HG03139 (cell line): ENCODE measurements around the gene CHSY1.
"Not testable (repeated sequence)": the region's sequence is repeated elsewhere in the genome, so short reads cannot be mapped to it uniquely, and the experiment has no call there.

Experiments
- ATAC-seq: cut with Tn5 transposase; IDR thresholded peaks from one replicate; pipeline ENCODE4 v1.9.1; 2021; ENCODE audit not compliant: unreplicated experiment

CHSY1 gene

DNA sequence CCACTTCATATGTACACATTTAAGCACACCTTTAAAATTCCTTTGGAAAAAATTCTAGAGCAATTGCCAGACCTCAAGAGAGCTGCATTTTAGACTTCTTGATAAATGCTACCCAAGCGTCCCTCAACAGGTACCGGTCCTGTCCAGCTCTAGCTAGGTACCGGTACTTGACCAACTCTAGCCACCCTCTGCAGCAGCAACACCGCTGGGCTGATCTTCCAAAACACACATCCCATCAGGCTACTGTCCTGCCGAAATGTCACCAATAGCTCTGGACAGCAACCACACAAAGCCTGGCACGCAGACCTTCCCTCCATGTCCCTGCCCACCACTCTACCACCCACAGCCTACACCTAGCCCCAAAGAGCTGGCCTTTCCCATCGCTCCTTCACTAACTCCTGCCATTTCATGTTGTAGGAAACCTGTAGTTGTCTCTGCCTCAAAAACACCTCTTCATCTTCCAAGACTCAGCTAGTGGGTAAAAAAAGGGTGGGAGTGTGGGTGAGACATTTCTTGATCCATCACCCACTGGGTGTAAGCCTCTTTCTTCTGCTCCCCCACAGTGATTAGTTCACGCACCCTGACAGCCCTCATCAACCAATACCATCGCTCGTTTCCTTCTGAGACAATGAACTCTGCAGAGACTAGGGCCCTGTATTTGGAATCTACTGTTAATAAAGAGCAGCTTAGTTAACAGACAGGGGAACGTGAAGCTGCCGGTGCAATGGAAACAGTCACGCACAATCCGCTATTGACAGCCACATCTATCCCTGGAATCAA, 6.8 kb downstream of the CHSY1 start:
- no peak for ATAC-seq

GRCh38 chr15:101244036-101244781, 7.6 kb downstream of the CHSY1 start:
- ATAC-seq: no peak

DNA sequence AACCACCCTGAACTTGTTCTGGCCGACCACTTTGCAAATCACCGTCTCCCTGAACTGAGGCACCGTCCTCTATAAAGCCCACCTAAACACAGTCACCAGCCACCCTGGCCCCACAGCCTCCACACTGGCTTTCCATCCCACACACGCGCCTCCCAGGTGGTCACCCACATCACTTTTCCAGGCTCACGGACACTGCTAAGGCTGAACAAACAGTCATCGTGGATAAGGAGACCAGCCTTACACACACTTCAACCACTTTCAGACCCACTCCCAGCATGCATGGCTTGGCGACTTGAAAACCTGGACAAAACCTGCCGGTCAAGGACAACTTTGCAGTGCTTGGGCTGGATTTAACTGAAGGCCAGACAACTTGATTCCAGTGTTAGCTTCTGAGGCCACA, 8.4 kb downstream of the CHSY1 start:
- no peak for ATAC-seq

DNA sequence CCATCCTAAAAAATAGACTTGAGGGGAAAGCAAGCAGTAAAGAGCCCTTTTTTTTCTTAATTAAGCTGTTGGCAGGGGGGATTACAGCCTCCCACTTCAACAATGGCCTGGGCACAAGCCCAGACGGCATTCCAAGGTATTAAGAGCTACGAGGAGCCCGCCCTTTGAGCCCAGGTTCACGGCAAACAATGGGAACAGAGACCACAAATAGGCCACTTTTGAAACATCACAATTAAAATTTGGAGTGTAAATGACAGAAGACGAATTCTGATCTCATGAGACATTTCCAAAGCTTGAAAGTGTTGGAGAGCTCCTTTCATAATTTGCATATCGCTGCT, 8.9 kb downstream of the CHSY1 start:
- no peak for ATAC-seq

DNA sequence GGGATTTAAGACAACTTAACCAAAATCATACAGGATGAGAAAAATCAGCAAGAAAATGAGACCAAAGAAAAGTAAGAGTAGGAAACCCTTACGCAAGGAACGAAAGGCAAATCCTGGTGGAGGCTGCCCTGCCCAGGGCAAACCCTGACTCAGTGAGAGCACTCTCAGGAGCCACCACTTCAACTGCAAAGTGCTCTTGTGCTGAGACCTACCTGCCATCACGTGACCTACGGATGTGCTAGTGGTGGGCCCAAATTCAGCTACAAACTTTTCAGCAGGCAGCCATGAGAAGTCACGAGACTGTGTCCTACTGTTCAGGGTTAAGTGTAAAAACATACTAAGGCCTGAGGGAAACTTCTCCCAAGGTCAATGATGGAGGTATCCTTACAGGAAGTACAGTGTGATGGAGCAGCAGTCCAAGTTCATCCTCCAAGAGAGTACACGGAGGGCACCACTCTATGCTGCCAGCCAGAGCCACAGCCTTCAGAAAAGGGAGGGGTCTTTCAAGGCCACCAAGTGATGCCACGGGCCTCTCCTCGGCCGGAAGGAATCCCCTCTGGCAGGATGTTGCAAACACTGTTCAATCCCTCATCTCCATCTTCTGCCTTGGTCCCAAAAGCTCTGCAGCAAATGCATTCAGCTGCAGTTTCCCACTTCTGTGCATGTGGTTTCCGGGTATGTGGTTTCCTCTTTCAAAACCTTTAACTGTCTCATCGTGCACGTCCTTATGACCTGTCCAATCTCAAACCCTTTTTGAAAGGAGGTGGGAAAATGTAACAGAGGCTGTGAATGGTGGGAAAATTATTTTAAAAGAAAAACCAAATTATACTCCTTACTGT, 9.5 kb downstream of the CHSY1 start:
- ATAC-seq: peak; percentile 61

DNA sequence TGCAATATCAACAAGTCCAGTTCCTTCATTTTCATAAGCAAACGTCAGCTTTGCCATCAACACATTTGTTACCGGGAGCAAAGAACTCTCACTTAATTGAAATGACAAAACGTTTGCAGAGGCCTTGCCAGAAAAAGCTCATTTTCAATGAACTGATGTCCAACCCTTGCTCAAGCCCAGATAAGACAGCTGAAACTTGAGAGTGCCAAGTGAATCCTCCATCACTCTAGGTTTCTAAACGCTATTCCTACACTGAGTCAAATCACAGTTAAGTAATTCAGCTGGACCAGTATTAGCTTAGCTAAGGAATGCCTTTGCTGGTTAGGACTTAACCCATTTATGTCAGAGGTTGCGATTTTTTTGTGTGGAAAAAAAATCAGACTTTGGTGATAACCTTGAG, 11.5 kb downstream of the CHSY1 start:
- no peak for ATAC-seq

DNA sequence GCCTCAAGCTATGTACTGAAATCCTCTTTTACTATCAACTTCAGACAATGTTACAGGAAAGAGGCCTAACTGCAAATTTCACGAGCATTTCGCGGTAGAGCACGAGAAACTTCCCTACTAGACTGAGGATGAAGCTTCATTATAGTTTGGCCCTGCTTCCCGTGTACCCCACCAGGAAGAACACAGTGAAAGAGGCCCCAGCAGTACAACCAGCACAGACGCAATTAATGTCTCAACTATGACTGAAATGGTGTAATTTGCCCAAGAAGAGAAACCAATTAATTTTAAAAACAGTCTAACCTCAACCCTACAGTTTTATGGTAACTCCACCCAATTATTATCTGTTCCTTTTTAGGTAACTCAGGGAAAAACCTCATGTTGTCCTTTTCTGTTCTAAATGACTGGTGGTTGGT, 12.1 kb downstream of the CHSY1 start:
- no peak for ATAC-seq

DNA sequence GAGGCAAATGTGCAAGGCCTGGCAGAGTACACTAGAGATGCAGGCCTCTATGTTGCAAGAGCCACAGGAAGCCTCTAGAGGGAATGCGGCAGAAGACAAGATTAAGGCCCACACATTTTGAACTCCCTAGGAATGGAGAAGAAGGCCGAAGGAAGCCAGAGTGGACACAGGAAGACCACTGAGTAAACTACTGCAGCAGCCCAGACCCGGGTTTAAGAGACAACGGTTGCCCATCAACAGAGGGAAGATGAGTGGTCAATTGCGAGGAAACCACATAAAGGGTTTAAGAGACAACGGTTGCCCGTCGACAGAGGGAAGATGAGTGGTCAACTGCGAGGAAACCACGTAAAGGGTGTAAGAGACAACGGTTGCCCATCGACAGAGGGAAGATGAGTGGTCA, 14.6 kb downstream of the CHSY1 start:
- ATAC-seq: no peak

DNA sequence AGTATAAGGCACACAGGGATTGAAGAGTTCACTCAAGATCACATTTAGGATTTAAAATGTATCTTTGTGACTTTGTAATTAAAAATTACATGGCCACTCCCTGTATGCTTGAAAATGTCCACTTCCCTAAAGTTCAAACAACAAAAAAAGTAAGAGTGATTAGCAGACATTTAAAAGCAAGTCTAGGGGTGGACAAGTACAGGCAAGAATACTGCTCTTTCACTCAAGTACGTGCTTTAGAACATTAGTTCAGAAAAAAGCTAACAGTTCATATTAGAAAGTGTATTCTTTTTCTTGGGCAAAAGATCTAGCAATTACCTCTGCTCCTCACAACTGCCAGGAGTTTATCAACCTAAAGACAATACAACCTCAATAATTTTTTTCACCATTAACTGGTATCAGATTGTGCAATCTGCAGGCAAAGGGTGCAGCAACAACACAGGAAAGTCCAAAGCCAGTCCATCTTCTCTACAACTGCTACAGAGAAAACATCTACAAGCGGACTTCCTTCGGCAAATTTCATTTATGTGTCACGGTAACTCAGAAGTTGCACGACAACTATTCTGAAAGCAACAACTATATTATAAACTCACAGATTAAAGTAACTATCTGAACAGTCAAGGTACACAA, 18.1 kb downstream of the CHSY1 start:
- ATAC-seq: no peak

DNA sequence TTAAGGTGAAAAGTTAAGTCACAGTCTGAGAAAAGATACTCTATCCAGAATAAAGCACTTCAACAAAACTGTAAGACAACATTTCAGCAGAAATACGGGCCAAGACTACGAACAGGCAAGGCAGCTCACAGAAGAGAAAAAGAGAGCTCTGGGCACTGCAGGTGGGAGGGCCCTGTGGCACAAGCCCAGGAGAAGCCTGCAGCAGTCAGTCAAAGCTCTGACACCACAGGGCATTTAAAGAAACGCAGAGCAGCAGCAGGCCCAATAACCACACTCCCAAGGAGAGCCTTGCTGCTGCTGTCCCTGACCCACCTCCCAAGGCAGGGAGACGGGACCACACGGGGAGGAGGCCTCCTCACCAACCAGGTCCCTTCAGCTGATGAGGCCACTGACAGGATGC, 19.2 kb downstream of the CHSY1 start:
- no peak for ATAC-seq

GRCh38 chr15:101228313-101228712, 23.5 kb downstream of the CHSY1 start:
- ATAC-seq: no peak

DNA sequence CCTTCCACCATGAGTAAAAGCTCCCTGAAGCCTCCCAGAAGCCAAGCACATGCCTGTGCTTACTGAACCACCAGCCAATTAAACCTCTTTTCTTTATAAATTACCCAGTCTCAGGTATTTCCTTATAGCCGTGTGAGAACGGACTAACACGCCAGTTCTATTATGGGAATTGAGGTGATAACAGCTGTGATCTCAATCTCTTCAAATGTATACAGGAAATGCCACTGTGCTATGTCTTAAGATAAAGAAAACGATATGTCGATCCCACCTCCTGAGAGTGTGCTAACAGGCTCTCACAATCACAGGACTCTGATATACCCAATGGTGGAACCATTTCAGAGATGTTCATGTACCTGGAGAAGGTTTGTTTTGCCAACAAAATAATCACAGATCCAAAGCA, 26.2 kb downstream of the CHSY1 start:
- ATAC-seq: no peak

DNA sequence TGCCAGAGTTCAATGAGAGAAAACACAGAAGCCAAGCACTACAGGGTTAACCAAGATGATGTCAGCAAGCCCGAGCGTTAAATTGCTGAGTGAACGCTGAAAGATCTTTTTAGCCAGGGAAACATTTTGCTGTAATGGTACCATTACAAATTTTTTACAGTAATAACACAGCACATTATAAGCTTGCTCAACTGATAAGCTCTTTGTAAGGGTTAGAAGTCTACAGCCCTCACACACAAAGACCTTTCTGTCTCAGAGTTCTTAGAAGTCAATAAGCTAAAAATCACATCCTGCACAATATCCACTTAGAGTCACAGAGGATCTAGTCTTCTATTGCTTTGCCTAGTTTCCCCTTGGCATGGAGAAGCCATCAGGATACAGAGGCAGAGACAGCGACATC, 29.9 kb downstream of the CHSY1 start:
- ATAC-seq: no peak

DNA sequence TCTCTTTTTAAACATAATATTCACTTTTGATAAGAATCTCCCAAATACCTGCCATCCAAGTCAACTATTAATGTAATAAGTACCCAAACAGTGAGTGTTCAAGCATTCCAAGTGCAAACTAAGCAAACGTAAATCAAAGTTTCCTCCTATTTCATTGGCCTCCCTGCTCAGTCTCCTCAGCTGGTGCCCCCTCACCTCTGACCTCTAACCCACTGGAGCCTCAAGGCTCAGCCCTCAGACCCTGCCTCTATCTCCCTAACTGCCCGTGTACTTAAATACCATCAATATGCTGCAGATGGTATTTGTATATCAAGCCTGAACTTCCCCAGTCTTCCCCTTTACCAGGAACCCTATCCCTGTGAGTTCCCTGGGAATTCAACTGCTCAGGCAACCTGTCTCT, 31.8 kb downstream of the CHSY1 start:
- ATAC-seq: no peak

DNA sequence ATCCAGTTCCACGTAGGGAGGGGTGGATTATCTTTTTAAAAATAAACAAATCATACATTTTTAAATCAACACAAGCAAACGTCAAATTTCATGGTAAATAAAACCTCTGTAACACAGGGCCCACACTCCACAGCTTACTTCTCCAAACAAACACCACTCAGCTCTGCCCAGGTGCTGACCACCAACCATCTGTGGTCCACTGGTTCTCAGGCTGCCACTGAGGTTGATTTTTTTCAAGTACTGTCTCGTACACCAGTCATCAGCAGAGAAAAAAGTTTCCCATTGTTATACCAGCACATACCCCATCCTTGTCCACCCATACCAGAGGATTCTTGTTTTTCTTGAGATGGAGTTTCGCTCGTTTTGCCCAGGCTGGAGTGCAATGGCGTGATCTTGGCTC, 32.4 kb downstream of the CHSY1 start:
- no peak for ATAC-seq

GRCh38 chr15:101217446-101217845, 34.4 kb downstream of the CHSY1 start:
- no peak for ATAC-seq

GRCh38 chr15:101216100-101216499, 35.7 kb downstream of the CHSY1 start:
- ATAC-seq: no peak

DNA sequence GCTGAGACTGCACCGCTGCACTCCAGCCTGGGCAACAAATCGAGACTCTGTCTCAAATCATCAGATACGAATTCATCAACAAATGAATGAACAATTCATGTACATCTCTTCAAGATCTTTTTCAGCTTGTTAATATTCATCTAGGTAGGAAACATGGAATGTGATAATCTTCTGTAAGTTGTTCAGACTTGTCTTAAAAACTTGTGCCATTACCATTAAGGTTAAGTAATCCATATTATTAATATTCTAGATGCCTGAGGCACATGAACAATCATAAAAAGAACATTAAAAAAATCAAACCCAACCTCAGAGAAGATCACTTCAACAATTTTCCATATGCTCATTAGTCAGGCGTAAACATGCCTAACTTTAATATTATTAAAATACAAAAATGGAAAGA, 36.2 kb downstream of the CHSY1 start:
- ATAC-seq: no peak

DNA sequence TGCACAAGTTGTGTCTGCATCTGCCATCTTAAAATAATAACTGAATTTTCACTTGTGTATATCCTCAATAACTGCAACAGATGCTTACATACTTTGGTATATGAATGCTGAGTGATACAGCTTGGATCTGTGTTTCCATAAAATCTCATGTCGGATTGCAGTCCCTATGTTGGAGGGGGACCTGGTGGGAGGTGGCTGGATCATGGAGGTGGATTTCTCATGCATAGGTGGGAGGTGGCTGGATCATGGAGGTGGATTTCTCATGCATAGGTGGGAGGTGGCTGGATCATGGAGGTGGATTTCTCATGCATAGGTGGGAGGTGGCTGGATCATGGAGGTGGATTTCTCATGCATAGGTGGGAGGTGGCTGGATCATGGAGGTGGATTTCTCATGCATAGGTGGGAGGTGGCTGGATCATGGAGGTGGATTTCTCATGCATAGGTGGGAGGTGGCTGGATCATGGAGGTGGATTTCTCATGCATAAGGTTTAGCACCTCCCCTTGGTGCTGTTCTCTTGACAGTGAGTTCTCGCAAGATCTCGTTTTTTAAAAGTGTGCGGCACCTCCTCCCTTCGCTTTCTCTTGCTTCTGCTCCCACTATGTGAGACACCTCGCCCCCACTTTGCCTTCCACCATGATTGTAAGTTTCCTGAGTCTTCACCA, 37.3 kb downstream of the CHSY1 start:
- not testable (repeated sequence) for ATAC-seq

DNA sequence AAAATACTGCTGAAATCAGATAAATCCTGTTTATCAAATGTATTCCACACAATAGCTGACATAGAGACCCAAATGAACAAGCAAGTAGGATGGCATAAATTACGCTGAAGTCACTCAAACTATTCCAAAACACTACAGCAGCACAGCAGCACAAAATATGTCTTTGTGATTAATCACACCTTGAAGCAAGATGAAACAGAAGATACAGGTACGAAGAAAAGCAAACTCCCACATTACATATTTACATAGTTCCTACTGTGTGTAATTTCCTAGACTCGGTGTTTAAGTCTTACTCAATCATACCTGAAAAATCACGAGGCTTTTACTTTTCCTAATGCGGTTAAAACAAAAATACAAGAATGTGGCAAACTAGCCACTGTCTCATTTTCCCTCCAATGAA, 38.3 kb downstream of the CHSY1 start:
- ATAC-seq: no peak

GRCh38 chr15:101213147-101213546, 38.7 kb downstream of the CHSY1 start:
- no peak for ATAC-seq
